Gastrocnemius medialis (tissue), 4 donors: ENCODE measurements around the gene POMGNT1. TPM values are rescaled to one million over a fixed set of nuclear protein-coding genes. Genes with fewer than 3 reads are reported as not detected.
A peak's percentile ranks its signal among the peaks of the same experiment; 100 is the strongest.

Source experiments
- ATAC-seq, 2 donors: fragments of 150-250 bp; one replicate each; pipeline ENCODE4 v1.9.1; 2016
- DNase-seq, 2 donors: peaks; one replicate each; pipeline ENCODE4 v3.0.0-alpha.2; 2019
- H3K27ac ChIP-seq, 4 donors: fragments of 200-600 bp; sonication (generic); 1 replicate in 1 of 4; 2 replicates in 3 of 4; pipeline ENCODE4 v1.5.1; 2016 to 2018; ENCODE audit warnings: mild to moderate bottlenecking in 2 of 4, moderate library complexity in 1 of 4
- H3K27me3 ChIP-seq, 3 donors: fragments of 200-600 bp; sonication (generic) in 2 of 3; 1 replicate in 1 of 3; 2 replicates in 2 of 3; pipeline versions ENCODE4 v1.5.1 to v1.6.0; 2016 to 2019; ENCODE audit warnings: mild to moderate bottlenecking in 1 of 3, moderate library complexity in 1 of 3
- H3K36me3 ChIP-seq, 2 donors: fragments of 200-600 bp; sonication (generic) in 1 of 2; one replicate each; pipeline ENCODE4 v1.5.1; 2017 to 2018
- H3K4me1 ChIP-seq, 2 donors: fragments of 200-600 bp; sonication (generic) in 1 of 2; one replicate each; pipeline ENCODE4 v1.5.1; 2016 to 2017; ENCODE audit warnings: mild to moderate bottlenecking in 2 of 2
- H3K4me3 ChIP-seq, 4 donors: fragments of 200-600 bp; sonication (generic) in 3 of 4; 1 replicate in 1 of 4; 2 replicates in 3 of 4; pipeline ENCODE4 v1.5.1; 2016 to 2019; ENCODE audit warnings: mild to moderate bottlenecking in 2 of 4
- H3K9me3 ChIP-seq, 3 donors: fragments of 200-600 bp; sonication (generic) in 2 of 3; 1 replicate in 1 of 3; 2 replicates in 2 of 3; pipeline ENCODE4 v1.5.1; 2016 to 2019
- CTCF ChIP-seq, 5 experiments: fragments of 450-650 bp in 3 of 5; fragments of 200-600 bp in 2 of 5; sonication (generic) in 2 of 5; IDR thresholded peaks in 4 of 5; conservative IDR thresholded peaks in 1 of 5; 1 replicate in 4 of 5; 2 replicates in 1 of 5; pipeline ENCODE4 v1.5.1; 2016 to 2019; ENCODE audit warnings: antibody characterized with exemption in 5 of 5, mild to moderate bottlenecking in 3 of 5, moderate library complexity in 3 of 5
- POLR2A ChIP-seq, 2 donors: fragments of 450-650 bp; IDR thresholded peaks; one replicate each; pipeline ENCODE4 v1.6.1; 2017; ENCODE audit warnings: antibody characterized with exemption in 2 of 2, mild to moderate bottlenecking in 2 of 2, moderate library complexity in 2 of 2
- in situ Hi-C, 4 donors: fragments of 200-750 bp; cut with MboI; loops; one replicate each; pipeline versions ENCODE4 v1.15.0 to v1.8.0; 2017; ENCODE audit warnings: low sequenced_read_pairs in 4 of 4
- intact Hi-C: fragments of 100-400 bp; cut with DNase I; formaldehyde crosslinking; loops from one replicate; pipeline ENCODE4 v1.15.1; 2023; ENCODE audit warnings: low total_unique reads
- total RNA-seq, 4 donors: library from RNA; depleted of rRNA; stranded (reverse); fragments of >200 nt; gene quantifications; one replicate each; pipeline versions ENCODE4 v1.1.0 to v1.2.3, GENCODE V29; 2016

The POMGNT1 gene
- total RNA-seq, 4 donors from 2014 or later = 66.2 to 107 (median 92.2) TPM

GRCh38 chr1:46166521-46167462, 31.4 kb downstream of the POMGNT1 start:
- in situ Hi-C loops = no loop called here

GRCh38 chr1:46160212-46160611, 38.0 kb downstream of the POMGNT1 start:
- in situ Hi-C loops = no loop called here
- Histone ChIP-seq H3K27ac (no peak overlapping the region), H3K27me3 (no peaks in the 10 kb centered on the region), H3K4me3 (no peak overlapping the region), H3K9me3 (no peaks in the 10 kb centered on the region), H3K36me3 (no peaks in the 10 kb centered on the region), H3K4me1 (no peaks in the 10 kb centered on the region)
- DNase-seq = no peak
- no peak for TF ChIP-seq CTCF (IDR thresholded peaks at IDR 0.05 in 4 of 5, conservative IDR thresholded peaks at IDR 0.05 in 1 of 5)
- no peak for TF ChIP-seq POLR2A (IDR thresholded peaks at IDR 0.05)
- intact Hi-C loops = no loop called here
- ATAC-seq = no peak

More at GRCh38 chr1:46166521-46167462, 31.4 kb downstream of the POMGNT1 start:
- Histone ChIP-seq H3K4me3 (peak overlapping the region; percentile 56 to 67 (median 62)), H3K27ac (peak overlapping the region; percentile 75 to 84 (median 80)), H3K27me3 (no peaks in the 10 kb centered on the region), H3K36me3 (no peaks in the 10 kb centered on the region), H3K4me1 (peaks cover 19 to 36% of the 10 kb centered on the region in 2 donors), H3K9me3 (no peaks in the 10 kb centered on the region)
- TF ChIP-seq CTCF (IDR thresholded peaks at IDR 0.05 in 4 of 5, conservative IDR thresholded peaks at IDR 0.05 in 1 of 5) = no peak
- TF ChIP-seq POLR2A (IDR thresholded peaks at IDR 0.05) = peak; percentile 32 to 53
- peak in 1 of 2 donors; percentile 17 for DNase-seq
- peak; percentile 63 for ATAC-seq
- intact Hi-C loops = no loop called here

GRCh38 chr1:46159516-46159915, 38.7 kb downstream of the POMGNT1 start:
- Histone ChIP-seq H3K9me3 (no peaks in the 10 kb centered on the region), H3K4me1 (no peaks in the 10 kb centered on the region), H3K36me3 (no peaks in the 10 kb centered on the region), H3K4me3 (no peak overlapping the region), H3K27ac (no peak overlapping the region), H3K27me3 (no peaks in the 10 kb centered on the region)
- ATAC-seq = no peak
- in situ Hi-C loops (no loop called here), intact Hi-C loops (no loop called here)
- DNase-seq = no peak
- no peak for TF ChIP-seq CTCF (IDR thresholded peaks at IDR 0.05 in 4 of 5, conservative IDR thresholded peaks at IDR 0.05 in 1 of 5)
- no peak for TF ChIP-seq POLR2A (IDR thresholded peaks at IDR 0.05)

- Histone ChIP-seq H3K9me3 (no peaks in the 10 kb centered on the region), H3K27ac (no peak overlapping the region), H3K4me1 (no peaks in the 10 kb centered on the region), H3K36me3 (no peaks in the 10 kb centered on the region), H3K27me3 (no peaks in the 10 kb centered on the region), H3K4me3 (no peak overlapping the region)
- ATAC-seq = no peak
- intact Hi-C loops (no loop called here), in situ Hi-C loops (no loop called here)
- DNase-seq = no peak
- TF ChIP-seq CTCF (IDR thresholded peaks at IDR 0.05 in 4 of 5, conservative IDR thresholded peaks at IDR 0.05 in 1 of 5) = no peak
- TF ChIP-seq POLR2A (IDR thresholded peaks at IDR 0.05) = no peak
These were observed 39.6 kb downstream of the POMGNT1 start for GRCh38 chr1:46158312-46159281.
